Nephron (organoid): ENCODE results near the gene KRT13.

Experiments used
- H3K27ac Mint-ChIP-seq, 3 experiments: 2 replicates each; pipeline ENCODE4 v1.8.0; 2020; ENCODE audit warnings: mixed read lengths in 3 of 3, mild to moderate bottlenecking in 2 of 3, moderate library complexity in 1 of 3
- H3K27me3 Mint-ChIP-seq: 2 replicates; pipeline ENCODE4 v1.8.0; 2021; ENCODE audit warnings: low read depth, mild to moderate bottlenecking, moderate library complexity, mixed read lengths
- H3K36me3 Mint-ChIP-seq: 2 replicates; pipeline ENCODE4 v1.8.0; 2020; ENCODE audit warnings: low read depth, mixed read lengths
- H3K4me1 Mint-ChIP-seq: 2 replicates; pipeline ENCODE4 v1.8.0; 2020; ENCODE audit warnings: mixed read lengths
- H3K4me3 Mint-ChIP-seq, 3 experiments: 2 replicates each; pipeline ENCODE4 v1.8.0; 2020; ENCODE audit warnings: mild to moderate bottlenecking in 3 of 3, mixed read lengths in 3 of 3, moderate library complexity in 2 of 3
- H3K9me3 Mint-ChIP-seq: 2 replicates; pipeline ENCODE4 v1.8.0; 2020; ENCODE audit warnings: mixed read lengths
- TF ChIP-seq, protein P1 (sequence below), 3 experiments: fragments of 200-600 bp; sonication (generic); IDR thresholded peaks; one replicate each; pipeline ENCODE4 v1.5.0; 2021; ENCODE audit warnings: antibody characterized with exemption in 3 of 3; ENCODE audit not compliant: unreplicated experiment in 3 of 3

Gene KRT13

DNA sequence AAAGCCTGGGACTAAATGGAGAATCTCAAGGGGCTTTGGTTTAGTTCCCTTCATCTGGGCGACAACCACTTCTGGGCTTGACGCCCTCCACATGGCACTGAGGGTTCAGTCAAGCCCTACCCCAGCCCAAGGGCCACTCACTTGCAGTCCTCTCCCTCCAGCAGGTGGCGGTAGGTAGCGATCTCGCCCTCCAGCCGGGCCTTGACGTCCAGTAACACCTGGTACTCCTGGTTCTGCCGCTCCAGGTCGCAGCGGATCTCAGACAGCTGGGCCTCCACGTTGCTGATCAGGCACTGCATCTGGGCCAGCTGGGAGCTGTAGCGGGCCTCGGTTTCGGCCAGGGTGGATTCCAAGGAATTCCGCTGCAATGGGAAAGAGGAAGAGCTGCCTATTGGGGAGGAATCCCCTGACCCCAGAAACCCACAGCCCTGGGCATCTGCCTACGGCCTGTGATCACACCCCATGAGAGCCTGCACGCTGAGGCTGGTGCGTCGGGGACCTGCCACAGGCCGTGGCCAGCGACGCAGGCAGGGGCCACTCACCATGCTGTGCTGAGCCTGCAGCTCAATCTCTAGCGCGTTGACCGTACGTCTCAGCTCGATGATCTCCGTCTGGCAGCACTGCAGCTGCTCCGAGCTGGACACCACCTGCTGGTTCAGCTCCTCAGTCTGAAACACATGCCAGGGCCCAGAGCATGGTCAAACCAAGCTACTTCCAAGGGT, 18.4 kb downstream of the KRT13 start:
- H3K9me3 Mint-ChIP-seq, result no peaks in the 10 kb centered on the region
- no peaks in the 10 kb centered on the region for H3K4me1 Mint-ChIP-seq
- H3K36me3 Mint-ChIP-seq, result no peaks in the 10 kb centered on the region
- no peak overlapping the region for H3K27ac Mint-ChIP-seq
- peaks cover 17% of the 10 kb centered on the region for H3K27me3 Mint-ChIP-seq
- H3K4me3 Mint-ChIP-seq, result no peak overlapping the region
- TF ChIP-seq, protein P1, sequence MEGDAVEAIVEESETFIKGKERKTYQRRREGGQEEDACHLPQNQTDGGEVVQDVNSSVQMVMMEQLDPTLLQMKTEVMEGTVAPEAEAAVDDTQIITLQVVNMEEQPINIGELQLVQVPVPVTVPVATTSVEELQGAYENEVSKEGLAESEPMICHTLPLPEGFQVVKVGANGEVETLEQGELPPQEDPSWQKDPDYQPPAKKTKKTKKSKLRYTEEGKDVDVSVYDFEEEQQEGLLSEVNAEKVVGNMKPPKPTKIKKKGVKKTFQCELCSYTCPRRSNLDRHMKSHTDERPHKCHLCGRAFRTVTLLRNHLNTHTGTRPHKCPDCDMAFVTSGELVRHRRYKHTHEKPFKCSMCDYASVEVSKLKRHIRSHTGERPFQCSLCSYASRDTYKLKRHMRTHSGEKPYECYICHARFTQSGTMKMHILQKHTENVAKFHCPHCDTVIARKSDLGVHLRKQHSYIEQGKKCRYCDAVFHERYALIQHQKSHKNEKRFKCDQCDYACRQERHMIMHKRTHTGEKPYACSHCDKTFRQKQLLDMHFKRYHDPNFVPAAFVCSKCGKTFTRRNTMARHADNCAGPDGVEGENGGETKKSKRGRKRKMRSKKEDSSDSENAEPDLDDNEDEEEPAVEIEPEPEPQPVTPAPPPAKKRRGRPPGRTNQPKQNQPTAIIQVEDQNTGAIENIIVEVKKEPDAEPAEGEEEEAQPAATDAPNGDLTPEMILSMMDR (IDR thresholded peaks at IDR 0.05; ENCODE audit: unreplicated experiment in 3 of 3), result peak in 1 of 3 experiments; percentile 30

DNA sequence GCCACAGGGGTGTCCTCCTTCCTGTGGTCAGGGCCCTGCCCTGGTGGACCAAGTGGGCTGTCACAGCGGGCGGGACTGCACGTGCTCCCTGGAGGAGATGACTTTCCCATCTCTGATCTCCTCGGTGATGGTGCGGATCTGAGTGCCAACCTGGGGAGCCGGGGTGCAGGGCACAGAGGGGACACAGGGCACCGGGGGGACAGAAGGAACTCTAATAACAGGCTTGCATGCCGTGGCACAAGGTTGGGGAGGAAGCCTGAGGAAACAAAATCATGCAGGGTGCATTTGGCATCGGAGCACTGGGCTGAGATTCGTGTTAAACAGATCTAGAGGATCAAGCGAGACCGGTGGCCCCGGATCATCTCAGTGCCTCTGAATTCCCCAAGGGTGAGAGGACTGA, 19.1 kb downstream of the KRT13 start:
- TF ChIP-seq, protein P1 (IDR thresholded peaks at IDR 0.05; ENCODE audit: unreplicated experiment in 3 of 3), result no peak
- peaks cover 17% of the 10 kb centered on the region for H3K27me3 Mint-ChIP-seq
- H3K4me3 Mint-ChIP-seq, result no peak overlapping the region
- no peaks in the 10 kb centered on the region for H3K9me3 Mint-ChIP-seq
- no peaks in the 10 kb centered on the region for H3K4me1 Mint-ChIP-seq
- no peak overlapping the region for H3K27ac Mint-ChIP-seq
- no peaks in the 10 kb centered on the region for H3K36me3 Mint-ChIP-seq

DNA sequence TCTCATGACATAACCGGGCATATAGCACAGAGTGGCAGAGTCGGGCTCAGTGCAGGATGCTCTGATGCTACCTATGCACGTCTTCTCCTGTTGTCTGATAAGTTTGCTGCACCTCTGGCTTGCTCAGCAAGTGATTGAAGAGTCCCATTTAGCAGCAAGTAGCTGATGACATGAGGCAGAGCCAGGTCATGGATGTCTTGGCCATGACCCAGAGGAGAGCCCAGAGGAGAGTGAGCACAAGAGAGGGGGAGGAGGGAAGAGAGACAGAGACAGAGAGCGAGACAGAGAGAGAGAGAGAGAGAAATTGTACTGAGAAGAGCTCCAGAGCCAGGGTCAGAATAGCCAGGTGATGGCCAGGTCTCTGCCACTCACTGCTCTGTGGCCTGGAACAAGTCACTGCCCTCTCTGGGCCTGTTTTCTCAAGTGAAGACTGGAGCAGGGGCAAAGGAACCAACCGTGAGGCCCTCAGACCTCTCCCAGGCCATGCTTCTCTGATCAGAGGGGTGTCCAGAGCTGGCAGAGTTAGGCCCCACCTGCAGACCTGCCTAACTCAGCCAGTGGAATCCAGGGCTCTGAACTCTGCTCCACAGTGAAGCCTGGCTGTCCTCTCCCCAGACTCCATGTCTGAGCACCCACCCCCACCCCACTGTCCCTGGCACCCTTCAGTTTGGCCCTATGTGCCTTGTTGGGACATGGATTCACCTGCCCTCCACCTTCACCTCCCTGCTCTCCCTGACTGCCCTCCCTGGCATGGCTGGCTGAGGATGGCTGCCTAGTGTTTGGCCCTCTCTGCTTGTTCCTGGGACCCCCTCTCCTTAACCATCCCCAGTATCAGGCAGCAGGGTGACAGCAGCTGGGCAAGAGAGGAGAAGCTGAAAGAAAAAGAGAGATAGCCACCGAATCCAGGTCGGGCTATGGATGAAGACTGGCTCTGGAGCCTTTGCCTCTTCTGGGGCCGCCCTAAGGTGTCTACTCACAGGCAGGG, 20.2 kb downstream of the KRT13 start:
- H3K27me3 Mint-ChIP-seq, result peaks cover 12% of the 10 kb centered on the region
- no peaks in the 10 kb centered on the region for H3K9me3 Mint-ChIP-seq

GRCh38 chr17:41483991-41484826, 21.2 kb downstream of the KRT13 start:
- H3K4me1 Mint-ChIP-seq, result no peaks in the 10 kb centered on the region
- H3K4me3 Mint-ChIP-seq, result no peak overlapping the region
- TF ChIP-seq, protein P1 (IDR thresholded peaks at IDR 0.05; ENCODE audit: unreplicated experiment in 3 of 3), result no peak
- no peak overlapping the region for H3K27ac Mint-ChIP-seq
- no peaks in the 10 kb centered on the region for H3K9me3 Mint-ChIP-seq
- H3K27me3 Mint-ChIP-seq, result peaks cover 9% of the 10 kb centered on the region
- H3K36me3 Mint-ChIP-seq, result no peaks in the 10 kb centered on the region

More for the DNA sequence above, 20.2 kb downstream of the KRT13 start:
- H3K4me1 Mint-ChIP-seq, result no peaks in the 10 kb centered on the region
- no peaks in the 10 kb centered on the region for H3K36me3 Mint-ChIP-seq
- no peak overlapping the region for H3K27ac Mint-ChIP-seq
- no peak overlapping the region for H3K4me3 Mint-ChIP-seq
- TF ChIP-seq, protein P1 (IDR thresholded peaks at IDR 0.05; ENCODE audit: unreplicated experiment in 3 of 3), result no peak

DNA sequence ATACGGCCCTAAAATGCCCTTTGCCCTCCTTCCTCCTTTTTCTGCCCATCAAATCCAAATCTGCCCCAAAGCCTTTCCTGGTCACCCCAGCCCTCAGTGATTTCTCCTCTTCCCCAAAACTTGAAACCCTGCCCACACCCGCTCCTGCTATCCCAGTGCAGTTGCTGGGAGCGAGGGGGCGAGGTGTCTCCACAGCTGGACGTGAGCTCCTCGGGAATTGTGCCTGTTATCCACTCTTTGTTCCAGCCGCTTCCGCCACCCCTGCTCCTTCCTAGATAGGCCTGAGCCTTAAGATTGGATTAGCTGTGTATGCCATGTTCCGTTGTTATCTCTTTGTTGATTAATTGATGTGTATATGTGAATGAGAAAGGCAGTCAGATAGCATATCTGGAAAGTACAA, 21.9 kb downstream of the KRT13 start:
- no peaks in the 10 kb centered on the region for H3K4me1 Mint-ChIP-seq
- no peaks in the 10 kb centered on the region for H3K36me3 Mint-ChIP-seq
- H3K27me3 Mint-ChIP-seq, result peaks cover 9% of the 10 kb centered on the region
- H3K27ac Mint-ChIP-seq, result no peak overlapping the region
- no peaks in the 10 kb centered on the region for H3K9me3 Mint-ChIP-seq
- TF ChIP-seq, protein P1 (IDR thresholded peaks at IDR 0.05; ENCODE audit: unreplicated experiment in 3 of 3), result no peak
- H3K4me3 Mint-ChIP-seq, result no peak overlapping the region
